ENCODE results near the gene SIRT7. TPM values are rescaled to one million over a fixed set of nuclear protein-coding genes. Genes with fewer than 3 reads are reported as not detected.

Gene SIRT7
- total RNA-seq, 1 experiment from 2014 or later, result 24.2 TPM

- TF ChIP-seq CDX4 (CRISPR knock-in tag; IDR thresholded peaks at IDR 0.05; ENCODE audit: borderline replicate concordance) (no peak), ARID4B (CRISPR knock-in tag; IDR thresholded peaks at IDR 0.05; ENCODE audit: borderline replicate concordance) (peak; percentile 74), ELF4 (CRISPR knock-in tag; IDR thresholded peaks at IDR 0.05; ENCODE audit: low read depth) (0 out of 2 replicates have a peak, but pooled peaks have one; percentile 85), ZNF121 (CRISPR knock-in tag; IDR thresholded peaks at IDR 0.05) (no peak), USF1 (CRISPR knock-in tag; IDR thresholded peaks at IDR 0.05) (peak; percentile 90), AR (CRISPR knock-in tag; IDR thresholded peaks at IDR 0.05) (no peak), MXD4 (CRISPR knock-in tag; IDR thresholded peaks at IDR 0.05; ENCODE audit: borderline replicate concordance) (0 out of 2 replicates have a peak, but pooled peaks have one; percentile 48), PRRX2 (CRISPR knock-in tag; IDR thresholded peaks at IDR 0.05) (peak; percentile 21; the same call in 1 of the 2 replicates), TEAD4 (CRISPR knock-in tag; IDR thresholded peaks at IDR 0.05) (peak; percentile 78), FOXK1 (CRISPR knock-in tag; IDR thresholded peaks at IDR 0.05) (peak; percentile 81), GABPB1 (CRISPR knock-in tag; IDR thresholded peaks at IDR 0.05) (peak; percentile 86), ERG (CRISPR knock-in tag; IDR thresholded peaks at IDR 0.05) (0 out of 2 replicates have a peak, but pooled peaks have one; percentile 33), EMX1 (CRISPR knock-in tag; IDR thresholded peaks at IDR 0.05) (no peak; the same call in none of the 2 replicates), SMAD4 (CRISPR knock-in tag; IDR thresholded peaks at IDR 0.05) (peak; percentile 84), RELA (CRISPR knock-in tag; IDR thresholded peaks at IDR 0.05; ENCODE audit: borderline replicate concordance) (peak; percentile 91; the same call in 1 of the 2 replicates), TP53 (CRISPR knock-in tag; IDR thresholded peaks at IDR 0.05) (no peak), GTF2I (CRISPR knock-in tag; conservative IDR thresholded peaks at IDR 0.05) (no peak), ZNF416 (CRISPR knock-in tag; IDR thresholded peaks at IDR 0.05) (peak; percentile 62; the same call in 1 of the 2 replicates), ZBTB43 (CRISPR knock-in tag; IDR thresholded peaks at IDR 0.05) (no peak)
- TF ChIP-seq, protein P1, sequence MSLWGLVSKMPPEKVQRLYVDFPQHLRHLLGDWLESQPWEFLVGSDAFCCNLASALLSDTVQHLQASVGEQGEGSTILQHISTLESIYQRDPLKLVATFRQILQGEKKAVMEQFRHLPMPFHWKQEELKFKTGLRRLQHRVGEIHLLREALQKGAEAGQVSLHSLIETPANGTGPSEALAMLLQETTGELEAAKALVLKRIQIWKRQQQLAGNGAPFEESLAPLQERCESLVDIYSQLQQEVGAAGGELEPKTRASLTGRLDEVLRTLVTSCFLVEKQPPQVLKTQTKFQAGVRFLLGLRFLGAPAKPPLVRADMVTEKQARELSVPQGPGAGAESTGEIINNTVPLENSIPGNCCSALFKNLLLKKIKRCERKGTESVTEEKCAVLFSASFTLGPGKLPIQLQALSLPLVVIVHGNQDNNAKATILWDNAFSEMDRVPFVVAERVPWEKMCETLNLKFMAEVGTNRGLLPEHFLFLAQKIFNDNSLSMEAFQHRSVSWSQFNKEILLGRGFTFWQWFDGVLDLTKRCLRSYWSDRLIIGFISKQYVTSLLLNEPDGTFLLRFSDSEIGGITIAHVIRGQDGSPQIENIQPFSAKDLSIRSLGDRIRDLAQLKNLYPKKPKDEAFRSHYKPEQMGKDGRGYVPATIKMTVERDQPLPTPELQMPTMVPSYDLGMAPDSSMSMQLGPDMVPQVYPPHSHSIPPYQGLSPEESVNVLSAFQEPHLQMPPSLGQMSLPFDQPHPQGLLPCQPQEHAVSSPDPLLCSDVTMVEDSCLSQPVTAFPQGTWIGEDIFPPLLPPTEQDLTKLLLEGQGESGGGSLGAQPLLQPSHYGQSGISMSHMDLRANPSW (CRISPR knock-in tag; conservative IDR thresholded peaks at IDR 0.05; ENCODE audit: low read depth), result no peak
- TF ChIP-seq, protein P2, sequence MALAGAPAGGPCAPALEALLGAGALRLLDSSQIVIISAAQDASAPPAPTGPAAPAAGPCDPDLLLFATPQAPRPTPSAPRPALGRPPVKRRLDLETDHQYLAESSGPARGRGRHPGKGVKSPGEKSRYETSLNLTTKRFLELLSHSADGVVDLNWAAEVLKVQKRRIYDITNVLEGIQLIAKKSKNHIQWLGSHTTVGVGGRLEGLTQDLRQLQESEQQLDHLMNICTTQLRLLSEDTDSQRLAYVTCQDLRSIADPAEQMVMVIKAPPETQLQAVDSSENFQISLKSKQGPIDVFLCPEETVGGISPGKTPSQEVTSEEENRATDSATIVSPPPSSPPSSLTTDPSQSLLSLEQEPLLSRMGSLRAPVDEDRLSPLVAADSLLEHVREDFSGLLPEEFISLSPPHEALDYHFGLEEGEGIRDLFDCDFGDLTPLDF (CRISPR knock-in tag; IDR thresholded peaks at IDR 0.05), result peak; percentile 68; the same call in 1 of the 2 replicates
- TF ChIP-seq, protein P3, sequence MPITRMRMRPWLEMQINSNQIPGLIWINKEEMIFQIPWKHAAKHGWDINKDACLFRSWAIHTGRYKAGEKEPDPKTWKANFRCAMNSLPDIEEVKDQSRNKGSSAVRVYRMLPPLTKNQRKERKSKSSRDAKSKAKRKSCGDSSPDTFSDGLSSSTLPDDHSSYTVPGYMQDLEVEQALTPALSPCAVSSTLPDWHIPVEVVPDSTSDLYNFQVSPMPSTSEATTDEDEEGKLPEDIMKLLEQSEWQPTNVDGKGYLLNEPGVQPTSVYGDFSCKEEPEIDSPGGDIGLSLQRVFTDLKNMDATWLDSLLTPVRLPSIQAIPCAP (CRISPR knock-in tag; IDR thresholded peaks at IDR 0.05), result peak; percentile 76; the same call in 1 of the 2 replicates
Measured at GRCh38 chr17:81871387-81872230, 46.4 kb downstream of the SIRT7 start (continued).
